GM12878 (cell line): ENCODE results near the gene CD151. TPM values are rescaled to one million over a fixed set of nuclear protein-coding genes. Genes with fewer than 3 reads are reported as not detected.

Source experiments
- ATAC-seq: fragments of 200-7000 bp; cut with Tn5 transposase; 3 replicates; pipeline ENCODE4 v1.9.1; 2020; ENCODE audit warnings: mild to moderate bottlenecking, moderate library complexity
- BruUV-seq: library from RNA; stranded (reverse); fragments of 400-500 nt; replicated peaks from 2 replicates; lab custom pipeline; 2021; lab: Mats Ljungman, UMichigan
- CTCF ChIA-PET: fragments of 300-600 bp; sonication (Branson Sonifier 250); formaldehyde crosslinking; extraction: SDS; loops from one replicate; lab custom pipeline; 2021; ENCODE audit warnings: inconsistent platforms; lab: Yijun Ruan, JAX
- POLR2A ChIA-PET: fragments of 350-600 bp; formaldehyde crosslinking; extraction: SDS; loops from one replicate; lab custom pipeline; 2021; ENCODE audit warnings: inconsistent platforms; lab: Charles Lee
- RAD21 ChIA-PET: fragments of 300-600 bp; sonication (Branson Sonifier 250); formaldehyde crosslinking; loops from one replicate; lab custom pipeline; 2023; ENCODE audit warnings: antibody characterized with exemption; ENCODE audit not compliant: unreplicated experiment; lab: Charles Lee
- SMC1A ChIA-PET: fragments of 300-600 bp; sonication (Branson Sonifier 250); formaldehyde crosslinking; loops from one replicate; lab custom pipeline; 2023; ENCODE audit not compliant: unreplicated experiment, uncharacterized antibody; lab: Charles Lee
- DNase-seq: peaks from one replicate; pipeline ENCODE4 v3.0.0-alpha.2; 2011; ENCODE audit warnings: low read depth, low spot score
- FAIRE-seq: peaks from 3 replicates; lab custom pipeline; 2011; peaks lifted over from hg19 to GRCh38; lab: Jason Lieb, UNC
- H2AFZ ChIP-seq: 2 replicates; pipeline ENCODE4 v1.6.0; 2011; ENCODE audit warnings: low read depth, low read length, control low read depth; ENCODE audit not compliant: control insufficient read depth
- H3K27ac ChIP-seq: 2 replicates; pipeline ENCODE4 v1.5.1; 2011; ENCODE audit warnings: control low read depth; ENCODE audit not compliant: control insufficient read depth, insufficient read depth
- H3K27me3 ChIP-seq, 2 experiments: replicated peaks in 1 of 2; 2 replicates each; pipeline versions ENCODE4 v1.6.0 to v1.6.1; 2011; ENCODE audit warnings: low read length in 1 of 2; ENCODE audit not compliant: control insufficient read depth in 2 of 2, insufficient read depth in 2 of 2
- H3K36me3 ChIP-seq, 2 experiments: 2 replicates each; pipeline ENCODE4 v1.5.1; 2011; ENCODE audit warnings: low read length in 1 of 2; ENCODE audit not compliant: control insufficient read depth in 2 of 2, insufficient read depth in 2 of 2
- H3K4me1 ChIP-seq: 2 replicates; pipeline ENCODE4 v1.6.1; 2011; ENCODE audit warnings: mild to moderate bottlenecking, low read length, moderate library complexity, mixed read lengths; ENCODE audit not compliant: control insufficient read depth, insufficient read depth
- H3K4me2 ChIP-seq: 2 replicates; pipeline ENCODE4 v1.6.0; 2011; ENCODE audit warnings: control low read depth; ENCODE audit not compliant: control insufficient read depth, insufficient read depth
- H3K4me3 ChIP-seq: fragments of 200-600 bp; sonication (generic); 2 replicates; pipeline ENCODE4 v1.5.1; 2016
- H3K79me2 ChIP-seq: 2 replicates; pipeline ENCODE4 v1.6.0; 2011; ENCODE audit warnings: low read length; ENCODE audit not compliant: control insufficient read depth, insufficient read depth
- H3K9ac ChIP-seq: 2 replicates; pipeline ENCODE4 v1.8.0; 2011; ENCODE audit warnings: low read length, control low read depth, mixed read lengths; ENCODE audit not compliant: control insufficient read depth, insufficient read depth
- H3K9me3 ChIP-seq: replicated peaks from 3 replicates; pipeline ENCODE4 v1.5.1; 2011; ENCODE audit warnings: mild to moderate bottlenecking, low read length; ENCODE audit not compliant: control insufficient read depth, insufficient read depth
- H4K20me1 ChIP-seq: 2 replicates; pipeline ENCODE4 v1.6.0; 2011; ENCODE audit not compliant: control insufficient read depth, insufficient read depth
- ATF7 ChIP-seq: fragments of 450-650 bp; IDR thresholded peaks from 2 replicates; pipeline ENCODE4 v1.6.1; 2016; ENCODE audit warnings: low read depth, mild to moderate bottlenecking
- FOS ChIP-seq: IDR thresholded peaks from 3 replicates; pipeline ENCODE4 v1.6.1; 2011; ENCODE audit warnings: borderline replicate concordance; ENCODE audit not compliant: insufficient read length; ENCODE audit errors: extremely low read depth
- HDAC2 ChIP-seq: fragments of 200-600 bp; sonication (generic); IDR thresholded peaks from 2 replicates; pipeline ENCODE4 v1.6.1; 2017
- IKZF2 ChIP-seq, 2 experiments: fragments of 450-650 bp; IDR thresholded peaks; 2 replicates each; pipeline ENCODE4 v1.6.1; 2017; ENCODE audit warnings: mild to moderate bottlenecking in 2 of 2, moderate library complexity in 2 of 2
- JUNB ChIP-seq: IDR thresholded peaks from 2 replicates; pipeline ENCODE4 v1.6.1; 2016; ENCODE audit warnings: antibody characterized with exemption, mild to moderate bottlenecking
- NFYB ChIP-seq: IDR thresholded peaks from 2 replicates; pipeline ENCODE4 v1.6.1; 2011; ENCODE audit warnings: low read depth, mild to moderate bottlenecking, low read length, improper control_type of control experiment, moderate library complexity; ENCODE audit not compliant: insufficient read depth
- POLR2AphosphoS5 ChIP-seq: IDR thresholded peaks from 2 replicates; pipeline ENCODE4 v1.6.1; 2011; ENCODE audit warnings: mild to moderate bottlenecking, low read length, inconsistent platforms
- RBBP5 ChIP-seq: fragments of 200-600 bp; sonication (generic); conservative IDR thresholded peaks from 2 replicates; pipeline ENCODE4 v1.6.1; 2016
- SIX5 ChIP-seq: IDR thresholded peaks from 2 replicates; pipeline ENCODE4 v1.6.1; 2011; ENCODE audit warnings: mild to moderate bottlenecking, low read depth, low read length, moderate library complexity; ENCODE audit not compliant: severe bottlenecking
- SPI1 ChIP-seq: IDR thresholded peaks from 2 replicates; pipeline ENCODE4 v1.6.1; 2011; ENCODE audit warnings: low read depth, mild to moderate bottlenecking, low read length, moderate library complexity, borderline replicate concordance; ENCODE audit not compliant: insufficient read depth
- SREBF1 ChIP-seq: IDR thresholded peaks from 2 replicates; pipeline ENCODE4 v1.6.1; 2012; ENCODE audit warnings: mild to moderate bottlenecking, low read length
- TCF12 ChIP-seq: IDR thresholded peaks from 2 replicates; pipeline ENCODE4 v1.6.1; 2011; ENCODE audit warnings: low read depth, mild to moderate bottlenecking, low read length
- TCF3 ChIP-seq: IDR thresholded peaks from 2 replicates; pipeline ENCODE4 v1.6.1; 2012; ENCODE audit warnings: low read depth, mild to moderate bottlenecking, low read length, borderline replicate concordance; ENCODE audit not compliant: insufficient read depth
- ZSCAN29 ChIP-seq: fragments of 450-650 bp; IDR thresholded peaks from 2 replicates; pipeline ENCODE4 v1.6.1; 2017; ENCODE audit warnings: mild to moderate bottlenecking, moderate library complexity
- WGBS: methylation state at CpG from one replicate; pipeline ENCODE4 v1.1.6; 2016; ENCODE audit warnings: low lambda C conversion rate; ENCODE audit not compliant: insufficient replicate concordance, insufficient coverage; ENCODE audit errors: missing lambda C conversion rate; 5-methylcytosine and 5-hydroxymethylcytosine counted together
- in situ Hi-C: fragments of 300-500 bp; cut with MboI; formaldehyde crosslinking; loops from 9 replicates; pipeline ENCODE4 v1.14.3; 2018; ENCODE audit warnings: mixed read lengths
- intact Hi-C: fragments of 100-400 bp; cut with micrococcal nuclease; formaldehyde crosslinking; loops from one replicate; pipeline ENCODE4 v1.14.2; 2022; ENCODE audit not compliant: unreplicated experiment
- polyA plus RNA-seq, 11 experiments: library from polyadenylated mRNA; depleted of rRNA in 4 of 11; unstranded in 6 of 11; stranded (reverse) in 5 of 11; fragments of >200 nt; fragmentation: Nextera tagmentation in 4 of 11; fragmentation: Illumina TruSeq in 1 of 11; extraction: Ambion mirVana in 4 of 11; extraction: Trizol in 1 of 11; gene quantifications; 1 replicate in 1 of 11; 2 replicates in 10 of 11; pipeline versions ENCODE4 v1.2.1 to v1.2.3, GENCODE V29; 2011 to 2016; ENCODE audit warnings: inconsistent platforms in 2 of 11, missing spikeins in 2 of 11, low read depth in 1 of 11
- total RNA-seq, 4 experiments: library from RNA; depleted of rRNA in 3 of 4; stranded (reverse); fragments of >200 nt in 3 of 4; fragmentation: Illumina TruSeq in 1 of 4; extraction: Trizol in 1 of 4; gene quantifications; 2 replicates each; pipeline versions ENCODE4 v1.2.1 to v1.2.3, GENCODE V29; 2013 to 2021
- TF ChIP-seq, protein P1 (sequence below), 3 experiments: IDR thresholded peaks in 2 of 3; conservative IDR thresholded peaks in 1 of 3; 2 replicates each; pipeline ENCODE4 v1.5.1; 2011; ENCODE audit warnings: low read depth in 3 of 3, low read length in 3 of 3, mild to moderate bottlenecking in 3 of 3, control low read depth in 2 of 3, moderate library complexity in 2 of 3, inconsistent platforms in 1 of 3, mixed read lengths in 1 of 3; ENCODE audit not compliant: control insufficient read depth in 2 of 3, insufficient read depth in 1 of 3; ENCODE audit errors: extremely low read depth in 1 of 3
- TF ChIP-seq, protein P2 (sequence below): IDR thresholded peaks from 2 replicates; pipeline ENCODE4 v1.6.1; 2011; ENCODE audit warnings: borderline replicate concordance, low read depth, mild to moderate bottlenecking, moderate library complexity, mixed read lengths, low read length; ENCODE audit not compliant: insufficient read depth; ENCODE audit errors: extremely low read length
- TF ChIP-seq, protein P3 (sequence below): IDR thresholded peaks from 2 replicates; pipeline ENCODE4 v1.6.1; 2012; ENCODE audit warnings: low read length, inconsistent platforms
- TF ChIP-seq, protein P4 (sequence below): IDR thresholded peaks from 2 replicates; pipeline ENCODE4 v1.6.1; 2011; ENCODE audit warnings: low read depth, mild to moderate bottlenecking, low read length, moderate library complexity, borderline replicate concordance; ENCODE audit errors: extremely low read depth

Gene CD151
- total and polyA plus RNA-seq, 10 of the 15 experiments (the other 5 are each of a cell fraction or from before 2014, with no cell fraction given), result 0.52 to 41.7 (median 14.7) TPM

DNA sequence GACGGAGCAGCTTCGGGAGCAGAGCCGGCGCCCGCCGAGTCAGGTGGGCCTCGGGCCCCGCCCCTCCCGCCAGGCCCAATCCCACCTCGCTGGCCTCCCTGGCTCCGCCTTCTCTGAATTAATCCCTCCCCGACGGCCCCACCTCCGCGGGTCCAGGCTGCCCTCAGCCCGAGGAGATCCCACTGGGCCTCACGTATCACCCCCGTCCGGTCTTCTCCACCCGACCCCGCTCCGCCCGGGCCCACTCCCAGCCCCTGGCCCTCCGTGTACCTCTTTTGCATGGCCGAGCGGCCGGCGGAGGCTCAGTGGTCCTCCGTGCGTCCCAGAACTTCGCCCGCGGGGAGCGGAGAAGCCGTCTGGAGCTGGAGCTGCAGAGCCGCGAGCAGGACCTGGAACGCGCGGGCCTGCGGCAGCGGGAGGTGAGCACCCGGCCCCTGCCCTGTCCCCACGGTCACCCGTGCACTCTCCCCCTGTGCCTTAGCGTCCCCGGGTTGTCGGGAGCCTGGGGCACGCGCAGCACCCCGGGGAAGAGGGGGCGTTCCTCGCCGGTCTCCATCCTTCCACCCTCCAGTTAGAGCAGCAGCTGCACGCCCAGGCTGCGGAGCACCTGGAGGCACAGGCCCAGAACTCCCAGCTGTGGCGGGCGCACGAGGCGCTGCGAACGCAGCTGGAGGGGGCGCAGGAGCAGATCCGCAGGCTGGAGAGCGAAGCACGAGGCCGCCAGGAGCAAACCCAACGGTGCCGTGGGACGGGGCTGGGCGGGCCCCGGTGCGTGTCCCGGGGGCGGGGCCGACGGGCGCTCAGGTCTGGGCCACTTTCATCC, 2.2 kb upstream of the CD151 start:
- POLR2A ChIA-PET, result interaction anchor here (0.6 to 5.2 kb wide), 3 partner anchors 11 to 35 kb away, joined by 3 to 33 read pairs (median 21); partner anchors contain the start of genes PNPLA2, POLR2L and TSPAN4
- Histone ChIP-seq H3K36me3 (no peaks in the 10 kb centered on the region; a peak in 1 of 4 replicates), H3K79me2 (no peaks in the 10 kb centered on the region), H3K27ac (no peak overlapping the region), H3K9me3 (no peaks in the 10 kb centered on the region), H3K4me2 (peak overlapping the region; percentile 93), H3K4me3 (peak overlapping the region; percentile 49), H3K4me1 (peaks cover 42% of the 10 kb centered on the region), H3K27me3 (no peaks in the 10 kb centered on the region; a peak in 3 of 4 replicates), H2AFZ (no peak overlapping the region), H4K20me1 (no peaks in the 10 kb centered on the region), H3K9ac (no peak overlapping the region)
- CTCF ChIA-PET, result interaction anchor here (1.1 kb wide), 1 partner anchor 18 kb away, joined by 3 read pairs; no protein-coding TSS in a partner anchor
- FAIRE-seq, result no peak
- peak; percentile 72 for ATAC-seq
- in situ Hi-C loops, result no loop called here
- DNase-seq, result no peak
- intact Hi-C loops, result no loop called here
- SMC1A ChIA-PET, result no interaction called here
- RAD21 ChIA-PET, result interaction anchor here (1.0 to 1.3 kb wide), 2 partner anchors 11 to 21 kb away, joined by 3 read pairs; partner anchors contain the start of gene RPLP2
- WGBS, result 3% methylated on average over 69 of the region's 78 CpGs
- BruUV-seq, result no TSS peak
- TF ChIP-seq, protein P1, sequence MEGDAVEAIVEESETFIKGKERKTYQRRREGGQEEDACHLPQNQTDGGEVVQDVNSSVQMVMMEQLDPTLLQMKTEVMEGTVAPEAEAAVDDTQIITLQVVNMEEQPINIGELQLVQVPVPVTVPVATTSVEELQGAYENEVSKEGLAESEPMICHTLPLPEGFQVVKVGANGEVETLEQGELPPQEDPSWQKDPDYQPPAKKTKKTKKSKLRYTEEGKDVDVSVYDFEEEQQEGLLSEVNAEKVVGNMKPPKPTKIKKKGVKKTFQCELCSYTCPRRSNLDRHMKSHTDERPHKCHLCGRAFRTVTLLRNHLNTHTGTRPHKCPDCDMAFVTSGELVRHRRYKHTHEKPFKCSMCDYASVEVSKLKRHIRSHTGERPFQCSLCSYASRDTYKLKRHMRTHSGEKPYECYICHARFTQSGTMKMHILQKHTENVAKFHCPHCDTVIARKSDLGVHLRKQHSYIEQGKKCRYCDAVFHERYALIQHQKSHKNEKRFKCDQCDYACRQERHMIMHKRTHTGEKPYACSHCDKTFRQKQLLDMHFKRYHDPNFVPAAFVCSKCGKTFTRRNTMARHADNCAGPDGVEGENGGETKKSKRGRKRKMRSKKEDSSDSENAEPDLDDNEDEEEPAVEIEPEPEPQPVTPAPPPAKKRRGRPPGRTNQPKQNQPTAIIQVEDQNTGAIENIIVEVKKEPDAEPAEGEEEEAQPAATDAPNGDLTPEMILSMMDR (IDR thresholded peaks at IDR 0.05 in 2 of 3, conservative IDR thresholded peaks at IDR 0.05 in 1 of 3; ENCODE audit: control insufficient read depth in 2 of 3, extremely low read depth in 1 of 3, insufficient read depth in 1 of 3, low read depth in 3 of 3, low read length in 3 of 3), result no peak
- peak; percentile 65 for TF ChIP-seq TCF12
- TF ChIP-seq, protein P2, sequence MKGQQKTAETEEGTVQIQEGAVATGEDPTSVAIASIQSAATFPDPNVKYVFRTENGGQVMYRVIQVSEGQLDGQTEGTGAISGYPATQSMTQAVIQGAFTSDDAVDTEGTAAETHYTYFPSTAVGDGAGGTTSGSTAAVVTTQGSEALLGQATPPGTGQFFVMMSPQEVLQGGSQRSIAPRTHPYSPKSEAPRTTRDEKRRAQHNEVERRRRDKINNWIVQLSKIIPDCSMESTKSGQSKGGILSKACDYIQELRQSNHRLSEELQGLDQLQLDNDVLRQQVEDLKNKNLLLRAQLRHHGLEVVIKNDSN, result peak; percentile 59
- no peak for TF ChIP-seq ZSCAN29
- TF ChIP-seq, protein P3, sequence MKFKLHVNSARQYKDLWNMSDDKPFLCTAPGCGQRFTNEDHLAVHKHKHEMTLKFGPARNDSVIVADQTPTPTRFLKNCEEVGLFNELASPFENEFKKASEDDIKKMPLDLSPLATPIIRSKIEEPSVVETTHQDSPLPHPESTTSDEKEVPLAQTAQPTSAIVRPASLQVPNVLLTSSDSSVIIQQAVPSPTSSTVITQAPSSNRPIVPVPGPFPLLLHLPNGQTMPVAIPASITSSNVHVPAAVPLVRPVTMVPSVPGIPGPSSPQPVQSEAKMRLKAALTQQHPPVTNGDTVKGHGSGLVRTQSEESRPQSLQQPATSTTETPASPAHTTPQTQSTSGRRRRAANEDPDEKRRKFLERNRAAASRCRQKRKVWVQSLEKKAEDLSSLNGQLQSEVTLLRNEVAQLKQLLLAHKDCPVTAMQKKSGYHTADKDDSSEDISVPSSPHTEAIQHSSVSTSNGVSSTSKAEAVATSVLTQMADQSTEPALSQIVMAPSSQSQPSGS, result no peak
- TF ChIP-seq SPI1, result no peak
- peak; percentile 87 for TF ChIP-seq TCF3
- no peak for TF ChIP-seq JUNB
- no peak for TF ChIP-seq ATF7
- TF ChIP-seq RBBP5, result no peak
- TF ChIP-seq SREBF1, result no peak
- peak; percentile 71; the same call in 1 of the 2 replicates for TF ChIP-seq NFYB
- TF ChIP-seq FOS, result no peak
- TF ChIP-seq, protein P4, sequence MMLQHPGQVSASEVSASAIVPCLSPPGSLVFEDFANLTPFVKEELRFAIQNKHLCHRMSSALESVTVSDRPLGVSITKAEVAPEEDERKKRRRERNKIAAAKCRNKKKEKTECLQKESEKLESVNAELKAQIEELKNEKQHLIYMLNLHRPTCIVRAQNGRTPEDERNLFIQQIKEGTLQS, result no peak
- no peak for TF ChIP-seq POLR2AphosphoS5
- no peak for TF ChIP-seq SIX5
- TF ChIP-seq IKZF2 (IDR thresholded peaks at IDR 0.05), result no peak
- no peak for TF ChIP-seq HDAC2
